GM12878 (cell line): ENCODE results near the gene SRP68. TPM values are rescaled to one million over a fixed set of nuclear protein-coding genes. Genes with fewer than 3 reads are reported as not detected.
A peak's percentile ranks its signal among the peaks of the same experiment; 100 is the strongest.

Experiments used
- ATAC-seq: fragments of 200-7000 bp; cut with Tn5 transposase; 3 replicates; pipeline ENCODE4 v1.9.1; 2020; ENCODE audit warnings: mild to moderate bottlenecking, moderate library complexity
- BruUV-seq: library from RNA; stranded (reverse); fragments of 400-500 nt; replicated peaks from 2 replicates; lab custom pipeline; 2021; lab: Mats Ljungman, UMichigan
- CTCF ChIA-PET: fragments of 300-600 bp; sonication (Branson Sonifier 250); formaldehyde crosslinking; extraction: SDS; loops from one replicate; lab custom pipeline; 2021; ENCODE audit warnings: inconsistent platforms; lab: Yijun Ruan, JAX
- POLR2A ChIA-PET: fragments of 350-600 bp; formaldehyde crosslinking; extraction: SDS; loops from one replicate; lab custom pipeline; 2021; ENCODE audit warnings: inconsistent platforms; lab: Charles Lee
- RAD21 ChIA-PET: fragments of 300-600 bp; sonication (Branson Sonifier 250); formaldehyde crosslinking; loops from one replicate; lab custom pipeline; 2023; ENCODE audit warnings: antibody characterized with exemption; ENCODE audit not compliant: unreplicated experiment; lab: Charles Lee
- SMC1A ChIA-PET: fragments of 300-600 bp; sonication (Branson Sonifier 250); formaldehyde crosslinking; loops from one replicate; lab custom pipeline; 2023; ENCODE audit not compliant: unreplicated experiment, uncharacterized antibody; lab: Charles Lee
- DNase-seq: peaks from one replicate; pipeline ENCODE4 v3.0.0-alpha.2; 2011; ENCODE audit warnings: low read depth, low spot score
- FAIRE-seq: peaks from 3 replicates; lab custom pipeline; 2011; peaks lifted over from hg19 to GRCh38; lab: Jason Lieb, UNC
- H2AFZ ChIP-seq: 2 replicates; pipeline ENCODE4 v1.6.0; 2011; ENCODE audit warnings: low read depth, low read length, control low read depth; ENCODE audit not compliant: control insufficient read depth
- H3K27ac ChIP-seq: 2 replicates; pipeline ENCODE4 v1.5.1; 2011; ENCODE audit warnings: control low read depth; ENCODE audit not compliant: control insufficient read depth, insufficient read depth
- H3K27me3 ChIP-seq, 2 experiments: replicated peaks in 1 of 2; 2 replicates each; pipeline versions ENCODE4 v1.6.0 to v1.6.1; 2011; ENCODE audit warnings: low read length in 1 of 2; ENCODE audit not compliant: control insufficient read depth in 2 of 2, insufficient read depth in 2 of 2
- H3K36me3 ChIP-seq, 2 experiments: 2 replicates each; pipeline ENCODE4 v1.5.1; 2011; ENCODE audit warnings: low read length in 1 of 2; ENCODE audit not compliant: control insufficient read depth in 2 of 2, insufficient read depth in 2 of 2
- H3K4me1 ChIP-seq: 2 replicates; pipeline ENCODE4 v1.6.1; 2011; ENCODE audit warnings: mild to moderate bottlenecking, low read length, moderate library complexity, mixed read lengths; ENCODE audit not compliant: control insufficient read depth, insufficient read depth
- H3K4me2 ChIP-seq: 2 replicates; pipeline ENCODE4 v1.6.0; 2011; ENCODE audit warnings: control low read depth; ENCODE audit not compliant: control insufficient read depth, insufficient read depth
- H3K4me3 ChIP-seq: fragments of 200-600 bp; sonication (generic); 2 replicates; pipeline ENCODE4 v1.5.1; 2016
- H3K79me2 ChIP-seq: 2 replicates; pipeline ENCODE4 v1.6.0; 2011; ENCODE audit warnings: low read length; ENCODE audit not compliant: control insufficient read depth, insufficient read depth
- H3K9ac ChIP-seq: 2 replicates; pipeline ENCODE4 v1.8.0; 2011; ENCODE audit warnings: low read length, control low read depth, mixed read lengths; ENCODE audit not compliant: control insufficient read depth, insufficient read depth
- H3K9me3 ChIP-seq: replicated peaks from 3 replicates; pipeline ENCODE4 v1.5.1; 2011; ENCODE audit warnings: mild to moderate bottlenecking, low read length; ENCODE audit not compliant: control insufficient read depth, insufficient read depth
- H4K20me1 ChIP-seq: 2 replicates; pipeline ENCODE4 v1.6.0; 2011; ENCODE audit not compliant: control insufficient read depth, insufficient read depth
- BHLHE40 ChIP-seq, 2 experiments: fragments of 450-650 bp in 1 of 2; IDR thresholded peaks; 2 replicates each; pipeline ENCODE4 v1.6.1; 2011 to 2017; ENCODE audit warnings: low read depth in 2 of 2, borderline replicate concordance in 1 of 2, improper control_type of control experiment in 1 of 2, low read length in 1 of 2, mild to moderate bottlenecking in 1 of 2
- E2F4 ChIP-seq: IDR thresholded peaks from 2 replicates; pipeline ENCODE4 v1.6.1; 2012; ENCODE audit warnings: low read depth, low read length, improper control_type of control experiment
- HSF1 ChIP-seq: fragments of 150-350 bp; IDR thresholded peaks from 2 replicates; pipeline ENCODE4 v1.6.1; 2014; ENCODE audit warnings: mild to moderate bottlenecking, low read depth, low read length
- POLR2A ChIP-seq: IDR thresholded peaks from 2 replicates; pipeline ENCODE4 v1.6.1; 2011; ENCODE audit warnings: low read depth, mild to moderate bottlenecking, low read length
- POLR2AphosphoS2 ChIP-seq: IDR thresholded peaks from 2 replicates; pipeline ENCODE4 v1.6.1; 2011; ENCODE audit warnings: low read depth, mild to moderate bottlenecking, low read length, improper control_type of control experiment, moderate library complexity
- SMAD5 ChIP-seq: IDR thresholded peaks from 2 replicates; pipeline ENCODE4 v1.6.1; 2016; ENCODE audit warnings: antibody characterized with exemption, low read depth
- SRF ChIP-seq, 2 experiments: IDR thresholded peaks; 2 replicates each; pipeline ENCODE4 v1.6.1; 2011; ENCODE audit warnings: low read depth in 2 of 2, low read length in 2 of 2, mild to moderate bottlenecking in 1 of 2, moderate library complexity in 1 of 2
- WGBS: methylation state at CpG from one replicate; pipeline ENCODE4 v1.1.6; 2016; ENCODE audit warnings: low lambda C conversion rate; ENCODE audit not compliant: insufficient replicate concordance, insufficient coverage; ENCODE audit errors: missing lambda C conversion rate; 5-methylcytosine and 5-hydroxymethylcytosine counted together
- in situ Hi-C: fragments of 300-500 bp; cut with MboI; formaldehyde crosslinking; loops from 9 replicates; pipeline ENCODE4 v1.14.3; 2018; ENCODE audit warnings: mixed read lengths
- intact Hi-C: fragments of 100-400 bp; cut with micrococcal nuclease; formaldehyde crosslinking; loops from one replicate; pipeline ENCODE4 v1.14.2; 2022; ENCODE audit not compliant: unreplicated experiment
- polyA plus RNA-seq, 11 experiments: library from polyadenylated mRNA; depleted of rRNA in 4 of 11; unstranded in 6 of 11; stranded (reverse) in 5 of 11; fragments of >200 nt; fragmentation: Nextera tagmentation in 4 of 11; fragmentation: Illumina TruSeq in 1 of 11; extraction: Ambion mirVana in 4 of 11; extraction: Trizol in 1 of 11; gene quantifications; 1 replicate in 1 of 11; 2 replicates in 10 of 11; pipeline versions ENCODE4 v1.2.1 to v1.2.3, GENCODE V29; 2011 to 2016; ENCODE audit warnings: inconsistent platforms in 2 of 11, missing spikeins in 2 of 11, low read depth in 1 of 11
- total RNA-seq, 4 experiments: library from RNA; depleted of rRNA in 3 of 4; stranded (reverse); fragments of >200 nt in 3 of 4; fragmentation: Illumina TruSeq in 1 of 4; extraction: Trizol in 1 of 4; gene quantifications; 2 replicates each; pipeline versions ENCODE4 v1.2.1 to v1.2.3, GENCODE V29; 2013 to 2021
- TF ChIP-seq, protein P1 (sequence below): fragments of 450-650 bp; formaldehyde crosslinking; IDR thresholded peaks from 2 replicates; pipeline ENCODE4 v1.4.0; 2020; ENCODE audit warnings: mild to moderate bottlenecking, moderate library complexity

The SRP68 gene
- total and polyA plus RNA-seq, 10 of the 15 experiments (the other 5 are each of a cell fraction or from before 2014, with no cell fraction given): 24.7 to 89.7 (median 62.7) TPM

DNA sequence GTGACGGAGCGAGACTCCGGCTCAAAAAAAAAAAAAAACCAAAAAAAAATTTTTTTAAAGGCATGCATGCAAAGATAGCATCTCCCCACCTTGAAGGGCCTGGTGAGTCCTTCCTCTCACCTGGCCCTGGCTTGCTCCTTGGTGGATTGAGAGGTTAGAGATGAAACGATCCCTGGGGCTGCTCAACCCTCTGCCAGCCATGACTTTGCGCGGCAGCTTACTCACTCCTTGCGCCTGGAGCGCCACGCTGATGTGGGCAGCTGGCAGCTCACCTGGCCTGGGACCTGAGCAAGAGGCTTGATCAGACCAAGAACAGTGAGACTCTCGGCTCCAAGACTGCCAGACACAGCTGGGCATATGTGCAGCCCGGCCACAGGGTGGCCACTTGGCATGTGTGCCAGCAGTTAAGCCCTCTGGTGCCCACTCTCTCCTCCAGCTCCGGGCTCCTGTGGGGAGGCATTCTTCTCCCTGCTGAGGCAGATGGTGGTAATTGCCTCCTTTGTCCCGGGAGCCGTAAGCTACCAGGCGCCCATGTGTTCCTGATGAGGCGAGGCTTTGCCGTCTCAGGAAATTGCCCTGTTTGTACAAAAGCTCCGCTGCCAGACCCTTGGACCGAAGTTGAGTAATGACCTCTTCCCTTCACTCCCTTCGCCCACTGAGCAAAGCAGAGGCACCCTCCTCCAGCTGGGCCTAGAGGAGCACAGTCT, 40.1 kb downstream of the SRP68 start:
- ChIA-PET CTCF (interaction anchor here (1.0 to 1.6 kb wide), 3 partner anchors 18 to 267 kb away, joined by 3 to 5 read pairs (median 5); no protein-coding TSS in a partner anchor), RAD21 (interaction anchor here (0.6 kb wide), 1 partner anchor 393 kb away, joined by 3 read pairs; no protein-coding TSS in a partner anchor), SMC1A (no interaction called here), POLR2A (no interaction called here)
- no peak overlapping the region for H3K4me2 ChIP-seq
- intact Hi-C loops (no loop called here), in situ Hi-C loops (no loop called here)
- 71% methylated on average over 20 of the region's 20 CpGs for WGBS
- no peak for FAIRE-seq
- peaks cover 0 to 6% of the 10 kb centered on the region in 2 experiments; a peak in 2 of 4 replicates for H3K36me3 ChIP-seq
- H3K27ac ChIP-seq: no peak overlapping the region
- H3K9me3 ChIP-seq: no peaks in the 10 kb centered on the region
- BruUV-seq: no TSS peak
- no peaks in the 10 kb centered on the region for H3K27me3 ChIP-seq
- no peaks in the 10 kb centered on the region for H3K79me2 ChIP-seq
- H3K4me3 ChIP-seq: no peak overlapping the region
- no peak overlapping the region for H3K9ac ChIP-seq
- TF ChIP-seq E2F4: no peak
- H3K4me1 ChIP-seq: no peaks in the 10 kb centered on the region
- DNase-seq: no peak
- no peaks in the 10 kb centered on the region for H4K20me1 ChIP-seq
- ATAC-seq: peak; percentile 45; the same call in 2 of the 3 replicates
- no peak overlapping the region for H2AFZ ChIP-seq

GRCh38 chr17:76027159-76027839, 45.0 kb downstream of the SRP68 start, which contains the start of gene EVPL:
EVPL (minus strand) TSS chr17:76027306; CDS start chr17:76027198, 108 bp downstream.
- Histone ChIP-seq H3K4me2 (no peak within 1 kb of the TSS), H3K36me3 (no peaks in the 10 kb centered on the region), H3K79me2 (no peaks in the 10 kb centered on the region), H2AFZ (no peak within 1 kb of the TSS), H3K4me3 (no peak within 1 kb of the TSS), H3K9ac (no peak within 1 kb of the TSS), H3K4me1 (no peaks in the 10 kb centered on the region), H3K9me3 (no peaks in the 10 kb centered on the region), H3K27me3 (no peaks in the 10 kb centered on the region), H3K27ac (no peak within 1 kb of the TSS), H4K20me1 (no peaks in the 10 kb centered on the region)
- intact Hi-C loops: no loop called here
- FAIRE-seq (no peak), DNase-seq (no peak), ATAC-seq (no peak)
- WGBS: 51% methylated on average over 19 of the region's 24 CpGs
- SMC1A ChIA-PET: no interaction called here
- in situ Hi-C loops: no loop called here
- POLR2A ChIA-PET: no interaction called here
- BruUV-seq: no TSS peak
- RAD21 ChIA-PET: no interaction called here
- CTCF ChIA-PET: no interaction called here
- no peak for TF ChIP-seq SRF (IDR thresholded peaks at IDR 0.05; ENCODE audit: low read depth in 2 of 2, low read length in 2 of 2)
- TF ChIP-seq, protein P1, sequence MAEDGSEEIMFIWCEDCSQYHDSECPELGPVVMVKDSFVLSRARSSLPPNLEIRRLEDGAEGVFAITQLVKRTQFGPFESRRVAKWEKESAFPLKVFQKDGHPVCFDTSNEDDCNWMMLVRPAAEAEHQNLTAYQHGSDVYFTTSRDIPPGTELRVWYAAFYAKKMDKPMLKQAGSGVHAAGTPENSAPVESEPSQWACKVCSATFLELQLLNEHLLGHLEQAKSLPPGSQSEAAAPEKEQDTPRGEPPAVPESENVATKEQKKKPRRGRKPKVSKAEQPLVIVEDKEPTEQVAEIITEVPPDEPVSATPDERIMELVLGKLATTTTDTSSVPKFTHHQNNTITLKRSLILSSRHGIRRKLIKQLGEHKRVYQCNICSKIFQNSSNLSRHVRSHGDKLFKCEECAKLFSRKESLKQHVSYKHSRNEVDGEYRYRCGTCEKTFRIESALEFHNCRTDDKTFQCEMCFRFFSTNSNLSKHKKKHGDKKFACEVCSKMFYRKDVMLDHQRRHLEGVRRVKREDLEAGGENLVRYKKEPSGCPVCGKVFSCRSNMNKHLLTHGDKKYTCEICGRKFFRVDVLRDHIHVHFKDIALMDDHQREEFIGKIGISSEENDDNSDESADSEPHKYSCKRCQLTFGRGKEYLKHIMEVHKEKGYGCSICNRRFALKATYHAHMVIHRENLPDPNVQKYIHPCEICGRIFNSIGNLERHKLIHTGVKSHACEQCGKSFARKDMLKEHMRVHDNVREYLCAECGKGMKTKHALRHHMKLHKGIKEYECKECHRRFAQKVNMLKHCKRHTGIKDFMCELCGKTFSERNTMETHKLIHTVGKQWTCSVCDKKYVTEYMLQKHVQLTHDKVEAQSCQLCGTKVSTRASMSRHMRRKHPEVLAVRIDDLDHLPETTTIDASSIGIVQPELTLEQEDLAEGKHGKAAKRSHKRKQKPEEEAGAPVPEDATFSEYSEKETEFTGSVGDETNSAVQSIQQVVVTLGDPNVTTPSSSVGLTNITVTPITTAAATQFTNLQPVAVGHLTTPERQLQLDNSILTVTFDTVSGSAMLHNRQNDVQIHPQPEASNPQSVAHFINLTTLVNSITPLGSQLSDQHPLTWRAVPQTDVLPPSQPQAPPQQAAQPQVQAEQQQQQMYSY (CRISPR knock-in tag): no peak
- no peak for TF ChIP-seq POLR2AphosphoS2
- TF ChIP-seq HSF1: no peak
- no peak for TF ChIP-seq POLR2A
- no peak for TF ChIP-seq SMAD5
- no peak for TF ChIP-seq BHLHE40 (IDR thresholded peaks at IDR 0.05; ENCODE audit: borderline replicate concordance in 1 of 2, low read depth in 2 of 2, low read length in 1 of 2)
